Measurements from ENCODE around the gene MAPKAPK5. TPM values are rescaled to one million over a fixed set of nuclear protein-coding genes. Genes with fewer than 3 reads are reported as not detected.
A peak's percentile ranks its signal among the peaks of the same experiment; 100 is the strongest.

Gene MAPKAPK5
- total and polyA plus RNA-seq, 9 of the 15 experiments (the other 6 are each of a cell fraction or from before 2014, with no cell fraction given): 11.6 to 72.1 (median 60.4) TPM

GRCh38 chr12:111838353-111838752 is 3.7 kb upstream of the MAPKAPK5 start (continued):
- TF ChIP-seq, protein P1, sequence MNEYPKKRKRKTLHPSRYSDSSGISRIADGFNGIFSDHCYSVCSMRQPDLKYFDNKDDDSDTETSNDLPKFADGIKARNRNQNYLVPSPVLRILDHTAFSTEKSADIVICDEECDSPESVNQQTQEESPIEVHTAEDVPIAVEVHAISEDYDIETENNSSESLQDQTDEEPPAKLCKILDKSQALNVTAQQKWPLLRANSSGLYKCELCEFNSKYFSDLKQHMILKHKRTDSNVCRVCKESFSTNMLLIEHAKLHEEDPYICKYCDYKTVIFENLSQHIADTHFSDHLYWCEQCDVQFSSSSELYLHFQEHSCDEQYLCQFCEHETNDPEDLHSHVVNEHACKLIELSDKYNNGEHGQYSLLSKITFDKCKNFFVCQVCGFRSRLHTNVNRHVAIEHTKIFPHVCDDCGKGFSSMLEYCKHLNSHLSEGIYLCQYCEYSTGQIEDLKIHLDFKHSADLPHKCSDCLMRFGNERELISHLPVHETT (CRISPR knock-in tag; conservative IDR thresholded peaks at IDR 0.05 in 1 of 2, IDR thresholded peaks at IDR 0.05 in 1 of 2): no peak
- TF ChIP-seq KLF16 (IDR thresholded peaks at IDR 0.05) (no peak), TEAD2 (tag; IDR thresholded peaks at IDR 0.05) (no peak), NFIC (IDR thresholded peaks at IDR 0.05) (0 out of 2 replicates have a peak, but pooled peaks have one; percentile 28), ZBTB1 (CRISPR knock-in tag; IDR thresholded peaks at IDR 0.05; ENCODE audit: borderline replicate concordance, low read depth) (no peak), POLR2AphosphoS5 (IDR thresholded peaks at IDR 0.05; ENCODE audit: control insufficient read depth, insufficient read depth, low read depth, low read length) (peak; percentile 78), NR2C1 (IDR thresholded peaks at IDR 0.05) (no peak), NR2C1 (tag; IDR thresholded peaks at IDR 0.05) (no peak), TRIM24 (IDR thresholded peaks at IDR 0.05) (peak in 1 of 2 experiments; percentile 23; a peak in 1 of 4 replicates), FOXM1 (IDR thresholded peaks at IDR 0.05; ENCODE audit: low read depth) (peak; percentile 17; the same call in 1 of the 2 replicates), FOXM1 (CRISPR knock-in tag; IDR thresholded peaks at IDR 0.05; ENCODE audit: low read depth) (no peak), NR2C2 (CRISPR knock-in tag; IDR thresholded peaks at IDR 0.05) (no peak), NR2C2 (tag; IDR thresholded peaks at IDR 0.05) (no peak), KLF13 (tag; IDR thresholded peaks at IDR 0.05; ENCODE audit: borderline replicate concordance, low read depth) (no peak), GATA2 (CRISPR knock-in tag; IDR thresholded peaks at IDR 0.05) (peak; percentile 73; the same call in 1 of the 2 replicates), ZC3H4 (CRISPR knock-in tag; IDR thresholded peaks at IDR 0.05; ENCODE audit: borderline replicate concordance) (no peak), ZNF217 (CRISPR knock-in tag; IDR thresholded peaks at IDR 0.05) (no peak), PCBP1 (IDR thresholded peaks at IDR 0.05; ENCODE audit: low read depth, low read length, poor library complexity, severe bottlenecking) (no peak), TEAD4 (IDR thresholded peaks at IDR 0.05; ENCODE audit: low read length) (peak; percentile 64; the same call in 1 of the 2 replicates), TEAD4 (CRISPR knock-in tag; IDR thresholded peaks at IDR 0.05; ENCODE audit: borderline replicate concordance) (no peak)
- TF ChIP-seq, protein P2, sequence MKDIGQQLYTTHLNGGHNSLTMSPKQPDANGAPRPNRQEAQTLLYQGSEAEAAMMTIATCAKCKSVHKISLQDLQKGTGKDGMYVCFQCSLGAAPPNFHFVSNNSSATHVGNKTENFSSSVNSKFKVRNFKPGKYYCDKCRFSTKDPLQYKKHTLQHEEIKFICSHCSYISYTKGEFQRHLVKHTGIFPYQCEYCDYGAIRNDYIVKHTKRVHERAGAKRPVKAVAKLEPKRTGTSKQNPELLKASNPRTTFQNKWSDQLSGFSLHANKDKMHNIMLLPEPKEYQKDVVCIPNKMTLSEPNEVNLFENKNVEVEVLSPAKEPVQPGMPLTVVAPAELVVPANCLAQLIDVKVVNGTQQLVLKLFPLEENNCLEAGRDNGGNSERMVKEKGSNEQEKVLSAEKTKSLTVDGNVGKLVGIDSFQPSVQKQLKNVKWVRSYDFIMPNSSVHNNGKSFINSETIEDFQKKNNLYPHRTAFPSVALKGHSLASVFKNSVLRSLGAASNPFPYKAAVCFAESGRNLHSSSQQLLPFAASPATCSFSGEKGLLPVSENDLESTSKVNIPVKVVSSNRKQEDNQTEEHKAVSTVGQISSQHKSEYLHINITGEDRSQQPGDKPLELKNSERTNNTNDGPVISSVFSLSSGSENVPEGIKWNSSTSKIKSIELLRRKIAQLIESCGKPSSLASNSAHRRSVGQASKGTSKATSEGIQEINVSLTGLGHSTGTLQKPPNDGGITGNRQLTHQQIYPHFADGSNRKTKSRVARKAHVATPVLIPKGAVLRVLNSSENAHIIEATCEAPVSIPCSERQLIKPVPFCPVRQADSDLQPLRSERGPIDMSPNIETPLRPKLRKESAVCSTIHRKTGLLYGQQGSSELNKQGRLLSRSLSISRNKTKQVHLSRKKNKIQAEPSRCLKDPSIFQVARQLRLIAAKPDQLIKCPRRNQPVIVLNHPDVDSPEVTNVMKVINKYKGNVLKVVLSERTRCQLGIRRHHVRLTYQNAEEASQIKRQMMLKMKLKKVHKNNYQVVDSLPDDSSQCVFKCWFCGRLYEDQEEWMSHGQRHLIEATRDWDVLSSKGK (CRISPR knock-in tag; IDR thresholded peaks at IDR 0.05): no peak
- TF ChIP-seq, protein P3, sequence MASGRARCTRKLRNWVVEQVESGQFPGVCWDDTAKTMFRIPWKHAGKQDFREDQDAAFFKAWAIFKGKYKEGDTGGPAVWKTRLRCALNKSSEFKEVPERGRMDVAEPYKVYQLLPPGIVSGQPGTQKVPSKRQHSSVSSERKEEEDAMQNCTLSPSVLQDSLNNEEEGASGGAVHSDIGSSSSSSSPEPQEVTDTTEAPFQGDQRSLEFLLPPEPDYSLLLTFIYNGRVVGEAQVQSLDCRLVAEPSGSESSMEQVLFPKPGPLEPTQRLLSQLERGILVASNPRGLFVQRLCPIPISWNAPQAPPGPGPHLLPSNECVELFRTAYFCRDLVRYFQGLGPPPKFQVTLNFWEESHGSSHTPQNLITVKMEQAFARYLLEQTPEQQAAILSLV (tag; IDR thresholded peaks at IDR 0.05): no peak
- TF ChIP-seq, protein P4, sequence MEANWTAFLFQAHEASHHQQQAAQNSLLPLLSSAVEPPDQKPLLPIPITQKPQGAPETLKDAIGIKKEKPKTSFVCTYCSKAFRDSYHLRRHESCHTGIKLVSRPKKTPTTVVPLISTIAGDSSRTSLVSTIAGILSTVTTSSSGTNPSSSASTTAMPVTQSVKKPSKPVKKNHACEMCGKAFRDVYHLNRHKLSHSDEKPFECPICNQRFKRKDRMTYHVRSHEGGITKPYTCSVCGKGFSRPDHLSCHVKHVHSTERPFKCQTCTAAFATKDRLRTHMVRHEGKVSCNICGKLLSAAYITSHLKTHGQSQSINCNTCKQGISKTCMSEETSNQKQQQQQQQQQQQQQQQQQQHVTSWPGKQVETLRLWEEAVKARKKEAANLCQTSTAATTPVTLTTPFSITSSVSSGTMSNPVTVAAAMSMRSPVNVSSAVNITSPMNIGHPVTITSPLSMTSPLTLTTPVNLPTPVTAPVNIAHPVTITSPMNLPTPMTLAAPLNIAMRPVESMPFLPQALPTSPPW (CRISPR knock-in tag; IDR thresholded peaks at IDR 0.05): no peak
